Measurements from ENCODE around the gene R3HDM2.

DNA sequence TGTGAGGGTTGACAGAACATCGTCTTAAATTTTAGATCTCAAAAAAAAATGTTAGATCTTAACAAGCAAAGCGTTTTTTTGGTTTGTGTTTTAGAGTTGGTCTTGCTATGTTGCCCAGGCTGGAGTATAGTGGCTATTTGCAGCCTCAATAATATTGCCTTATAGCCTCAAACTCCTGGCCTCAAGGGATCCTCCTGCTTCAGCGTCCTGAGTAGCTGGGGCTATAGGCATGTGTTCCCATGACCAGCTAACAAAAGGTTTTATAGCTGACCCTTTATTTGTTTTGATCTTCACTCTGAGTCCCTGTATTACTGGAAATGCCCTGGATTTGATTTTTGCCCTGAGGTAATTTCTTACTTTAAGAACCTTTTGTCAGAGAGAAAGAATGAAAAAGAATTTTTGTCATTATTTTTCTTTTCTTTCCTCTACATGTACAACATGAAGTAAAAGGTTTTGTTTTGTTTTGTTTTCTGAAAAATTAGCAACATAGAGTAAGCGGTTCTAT lies 9.0 kb upstream of the R3HDM2 start:
- no peak for TF ChIP-seq CTCF (IDR thresholded peaks at IDR 0.05)
- no peak for TF ChIP-seq POLR2A (IDR thresholded peaks at IDR 0.05)

Data from adrenal gland (tissue), 5 donors.